HCT116 (cell line): Measurements from ENCODE around the gene PPP1R11.

Source experiments
- CTCF ChIP-seq, 3 experiments: fragments of 200-600 bp in 1 of 3; sonication (generic) in 1 of 3; IDR thresholded peaks in 2 of 3; conservative IDR thresholded peaks in 1 of 3; 2 replicates each; pipeline ENCODE4 v1.5.1; 2012 to 2017; ENCODE audit warnings: low read depth in 2 of 3, low read length in 2 of 3, antibody characterized with exemption in 1 of 3, borderline replicate concordance in 1 of 3, control low read depth in 1 of 3, mild to moderate bottlenecking in 1 of 3, mixed read lengths in 1 of 3, mixed run types in 1 of 3, moderate library complexity in 1 of 3; ENCODE audit not compliant: insufficient read depth in 1 of 3
- MAX ChIP-seq: IDR thresholded peaks from 2 replicates; pipeline ENCODE4 v1.6.1; 2012
- REST ChIP-seq: IDR thresholded peaks from 2 replicates; pipeline ENCODE4 v1.6.1; 2012; ENCODE audit warnings: low read depth

- TF ChIP-seq CTCF (IDR thresholded peaks at IDR 0.05 in 2 of 3, conservative IDR thresholded peaks at IDR 0.05 in 1 of 3; ENCODE audit: borderline replicate concordance in 1 of 3, insufficient read depth in 1 of 3, low read depth in 2 of 3, low read length in 2 of 3) (no peak), REST (no peak), MAX (no peak)
Measured at GRCh38 chr6:30041821-30042220, 25.2 kb upstream of the PPP1R11 start.
